Endometrial microvascular endothelial cells (primary cell): Measurements from ENCODE around the gene NOL4L. TPM values are rescaled to one million over a fixed set of nuclear protein-coding genes. Genes with fewer than 3 reads are reported as not detected.

ENCODE experiments used
- in situ Hi-C: cut with HindIII; loops from 2 replicates; pipeline ENCODE4 v1.10.0; 2017; ENCODE audit warnings: low sequenced_read_pairs, low pct_unique_long_range_greater_than_20kb; ENCODE audit errors: inconsistent ontology term
- total RNA-seq: library from RNA; depleted of rRNA; stranded (reverse); fragments of >200 nt; gene quantifications from one replicate; pipeline ENCODE4 v1.2.3, GENCODE V29; 2015; ENCODE audit errors: inconsistent ontology term

NOL4L gene
- total RNA-seq, 1 donor from 2014 or later: 25.6 TPM

GRCh38 chr20:32395066-32395465 lies 190.1 kb downstream of the NOL4L start:
- in situ Hi-C loops: no loop called here

Other genes with a start within 250 kb of the NOL4L start
- gene ASXL1, start 227.0 kb downstream of the NOL4L start, total RNA-seq: 23.5 TPM
- gene C20orf203, start 88.6 kb upstream of the NOL4L start, total RNA-seq: not detected
- 62.3 TPM for gene COMMD7, start 158.1 kb upstream of the NOL4L start, total RNA-seq
- gene DNMT3B, start 177.1 kb upstream of the NOL4L start, total RNA-seq: 8.7 TPM
- 157 TPM for gene MAPRE1, start 234.6 kb upstream of the NOL4L start, total RNA-seq